ENCODE data around the gene ACER3.
A peak's percentile ranks its signal among the peaks of the same experiment; 100 is the strongest.

The ACER3 gene

DNA sequence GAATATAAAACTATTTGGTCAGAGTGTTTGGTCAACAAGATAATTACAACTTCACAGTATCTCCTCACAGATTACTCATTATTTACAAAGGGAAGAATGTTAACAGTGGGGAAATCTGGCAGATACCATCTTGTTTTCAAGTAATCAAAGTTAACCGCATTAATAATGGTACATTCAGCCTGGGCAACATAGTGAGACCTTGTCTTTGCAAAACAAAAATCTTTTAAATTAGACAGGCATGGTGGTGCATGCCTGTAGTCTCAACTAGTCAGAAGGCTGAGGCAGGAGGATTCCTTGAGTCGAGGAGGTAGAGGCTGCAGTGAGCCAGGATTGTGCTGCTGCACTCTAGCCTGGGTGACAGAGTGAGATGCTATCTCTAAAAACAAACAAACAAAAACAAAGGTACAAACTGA is 78.5 kb downstream of the ACER3 start (continued):
- TF ChIP-seq CSDC2 (CRISPR knock-in tag; IDR thresholded peaks at IDR 0.05) (no peak), PPARA (CRISPR knock-in tag; IDR thresholded peaks at IDR 0.05; ENCODE audit: borderline replicate concordance) (no peak)
- TF ChIP-seq, protein P1, sequence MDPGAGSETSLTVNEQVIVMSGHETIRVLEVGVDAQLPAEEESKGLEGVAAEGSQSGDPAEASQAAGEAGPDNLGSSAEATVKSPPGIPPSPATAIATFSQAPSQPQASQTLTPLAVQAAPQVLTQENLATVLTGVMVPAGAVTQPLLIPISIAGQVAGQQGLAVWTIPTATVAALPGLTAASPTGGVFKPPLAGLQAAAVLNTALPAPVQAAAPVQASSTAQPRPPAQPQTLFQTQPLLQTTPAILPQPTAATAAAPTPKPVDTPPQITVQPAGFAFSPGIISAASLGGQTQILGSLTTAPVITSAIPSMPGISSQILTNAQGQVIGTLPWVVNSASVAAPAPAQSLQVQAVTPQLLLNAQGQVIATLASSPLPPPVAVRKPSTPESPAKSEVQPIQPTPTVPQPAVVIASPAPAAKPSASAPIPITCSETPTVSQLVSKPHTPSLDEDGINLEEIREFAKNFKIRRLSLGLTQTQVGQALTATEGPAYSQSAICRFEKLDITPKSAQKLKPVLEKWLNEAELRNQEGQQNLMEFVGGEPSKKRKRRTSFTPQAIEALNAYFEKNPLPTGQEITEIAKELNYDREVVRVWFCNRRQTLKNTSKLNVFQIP (CRISPR knock-in tag; IDR thresholded peaks at IDR 0.05; ENCODE audit: borderline replicate concordance, low read depth) = no peak

- no peak for TF ChIP-seq ISL1 (CRISPR knock-in tag; IDR thresholded peaks at IDR 0.05)
- no peak for TF ChIP-seq CSDC2 (CRISPR knock-in tag; IDR thresholded peaks at IDR 0.05)
- TF ChIP-seq ZC3H10 (CRISPR knock-in tag; IDR thresholded peaks at IDR 0.05) = no peak
These were observed 83.5 kb downstream of the ACER3 start for GRCh38 chr11:76944225-76944624.

GRCh38 chr11:76946223-76946622 is 85.5 kb downstream of the ACER3 start:
- ATAC-seq = no peak
- TF ChIP-seq ISL1 (CRISPR knock-in tag; IDR thresholded peaks at IDR 0.05) (no peak), BACH2 (CRISPR knock-in tag; IDR thresholded peaks at IDR 0.05; ENCODE audit: borderline replicate concordance) (no peak), CSDC2 (CRISPR knock-in tag; IDR thresholded peaks at IDR 0.05) (no peak), ZFP3 (CRISPR knock-in tag; IDR thresholded peaks at IDR 0.05) (no peak), TCF4 (CRISPR knock-in tag; IDR thresholded peaks at IDR 0.05; ENCODE audit: borderline replicate concordance) (no peak), ZNF565 (CRISPR knock-in tag; conservative IDR thresholded peaks at IDR 0.05; ENCODE audit: low read depth) (no peak), PPARA (CRISPR knock-in tag; IDR thresholded peaks at IDR 0.05; ENCODE audit: borderline replicate concordance) (no peak), OSR1 (CRISPR knock-in tag; IDR thresholded peaks at IDR 0.05) (no peak), TOX (CRISPR knock-in tag; IDR thresholded peaks at IDR 0.05; ENCODE audit: borderline replicate concordance) (no peak)
- TF ChIP-seq, protein P1 (CRISPR knock-in tag; IDR thresholded peaks at IDR 0.05; ENCODE audit: borderline replicate concordance, low read depth) = no peak

More at GRCh38 chr11:76944225-76944624, 83.5 kb downstream of the ACER3 start:
- no peak for ATAC-seq

DNA sequence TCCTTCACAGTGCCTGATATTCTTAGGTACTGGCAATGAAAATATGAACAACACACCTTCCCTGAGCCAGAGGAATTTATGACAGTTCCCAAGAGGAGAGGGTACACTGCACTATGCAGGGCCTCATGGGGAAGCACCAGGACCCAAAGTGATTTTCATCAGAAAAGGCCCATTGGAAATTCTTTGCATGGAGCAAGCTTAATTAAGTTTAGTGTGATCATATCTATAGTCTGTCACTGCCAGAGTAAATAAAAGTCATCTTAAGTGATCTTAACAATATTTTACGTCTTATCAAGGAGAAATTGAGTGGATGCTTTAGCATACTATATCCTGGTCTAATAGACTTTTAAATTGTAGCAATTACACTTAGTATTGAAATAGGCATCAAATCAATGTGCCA is 86.5 kb downstream of the ACER3 start:
- TF ChIP-seq ISL1 (CRISPR knock-in tag; IDR thresholded peaks at IDR 0.05) (peak; percentile 80), BACH2 (CRISPR knock-in tag; IDR thresholded peaks at IDR 0.05; ENCODE audit: borderline replicate concordance) (no peak), TCF4 (CRISPR knock-in tag; IDR thresholded peaks at IDR 0.05; ENCODE audit: borderline replicate concordance) (0 out of 2 replicates have a peak, but pooled peaks have one; percentile 17)
- TF ChIP-seq, protein P2, sequence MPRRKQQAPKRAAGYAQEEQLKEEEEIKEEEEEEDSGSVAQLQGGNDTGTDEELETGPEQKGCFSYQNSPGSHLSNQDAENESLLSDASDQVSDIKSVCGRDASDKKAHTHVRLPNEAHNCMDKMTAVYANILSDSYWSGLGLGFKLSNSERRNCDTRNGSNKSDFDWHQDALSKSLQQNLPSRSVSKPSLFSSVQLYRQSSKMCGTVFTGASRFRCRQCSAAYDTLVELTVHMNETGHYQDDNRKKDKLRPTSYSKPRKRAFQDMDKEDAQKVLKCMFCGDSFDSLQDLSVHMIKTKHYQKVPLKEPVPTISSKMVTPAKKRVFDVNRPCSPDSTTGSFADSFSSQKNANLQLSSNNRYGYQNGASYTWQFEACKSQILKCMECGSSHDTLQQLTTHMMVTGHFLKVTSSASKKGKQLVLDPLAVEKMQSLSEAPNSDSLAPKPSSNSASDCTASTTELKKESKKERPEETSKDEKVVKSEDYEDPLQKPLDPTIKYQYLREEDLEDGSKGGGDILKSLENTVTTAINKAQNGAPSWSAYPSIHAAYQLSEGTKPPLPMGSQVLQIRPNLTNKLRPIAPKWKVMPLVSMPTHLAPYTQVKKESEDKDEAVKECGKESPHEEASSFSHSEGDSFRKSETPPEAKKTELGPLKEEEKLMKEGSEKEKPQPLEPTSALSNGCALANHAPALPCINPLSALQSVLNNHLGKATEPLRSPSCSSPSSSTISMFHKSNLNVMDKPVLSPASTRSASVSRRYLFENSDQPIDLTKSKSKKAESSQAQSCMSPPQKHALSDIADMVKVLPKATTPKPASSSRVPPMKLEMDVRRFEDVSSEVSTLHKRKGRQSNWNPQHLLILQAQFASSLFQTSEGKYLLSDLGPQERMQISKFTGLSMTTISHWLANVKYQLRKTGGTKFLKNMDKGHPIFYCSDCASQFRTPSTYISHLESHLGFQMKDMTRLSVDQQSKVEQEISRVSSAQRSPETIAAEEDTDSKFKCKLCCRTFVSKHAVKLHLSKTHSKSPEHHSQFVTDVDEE (CRISPR knock-in tag; IDR thresholded peaks at IDR 0.05) = peak; percentile 36; the same call in 1 of the 2 replicates
- ATAC-seq = no peak

- no peak for ATAC-seq
These were observed 87.1 kb downstream of the ACER3 start for GRCh38 chr11:76947800-76948199.

DNA sequence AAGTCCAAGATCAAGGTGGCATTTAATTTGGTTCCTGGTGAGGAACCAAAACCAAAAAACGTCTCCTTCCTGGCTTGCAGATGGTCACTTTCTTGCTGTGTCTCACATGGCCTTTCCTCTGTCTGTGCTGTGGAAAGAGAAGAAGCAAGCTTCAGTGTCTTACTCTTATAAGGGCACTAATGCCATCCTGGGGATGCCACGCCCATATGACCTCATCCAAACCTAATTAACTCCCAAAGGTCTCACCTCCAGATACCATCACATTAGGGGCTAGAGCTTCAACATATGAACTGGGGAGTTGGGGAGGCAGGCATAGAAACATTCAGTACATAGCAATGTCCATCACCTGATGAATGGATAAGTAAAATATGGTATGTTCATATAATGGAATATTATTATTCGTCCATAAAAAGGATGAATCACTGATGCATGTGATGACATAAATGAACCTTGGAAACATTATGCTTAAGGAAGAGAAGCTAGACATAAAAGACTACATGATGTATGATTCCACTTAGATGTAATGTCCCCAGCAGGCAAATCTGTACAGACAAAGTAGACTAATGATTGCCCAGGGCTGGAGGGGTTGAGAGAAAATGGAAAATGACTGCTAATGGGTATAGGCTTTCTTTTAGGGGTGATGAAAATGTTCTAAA is 94.9 kb downstream of the ACER3 start:
- no peak for ATAC-seq
- TF ChIP-seq SNAI2 (CRISPR knock-in tag; IDR thresholded peaks at IDR 0.05) = no peak
- TF ChIP-seq ZNF565 (CRISPR knock-in tag; conservative IDR thresholded peaks at IDR 0.05; ENCODE audit: low read depth) = no peak
- no peak for TF ChIP-seq ZNF8 (CRISPR knock-in tag; IDR thresholded peaks at IDR 0.05)
- no peak for TF ChIP-seq BACH2 (CRISPR knock-in tag; IDR thresholded peaks at IDR 0.05; ENCODE audit: borderline replicate concordance)
- TF ChIP-seq TCF4 (CRISPR knock-in tag; IDR thresholded peaks at IDR 0.05; ENCODE audit: borderline replicate concordance) = no peak
- no peak for TF ChIP-seq ZFP30 (CRISPR knock-in tag; IDR thresholded peaks at IDR 0.05)
- TF ChIP-seq CSRNP3 (CRISPR knock-in tag; IDR thresholded peaks at IDR 0.05) = no peak
- no peak for TF ChIP-seq CSDC2 (CRISPR knock-in tag; IDR thresholded peaks at IDR 0.05)
- no peak for TF ChIP-seq ARNTL (CRISPR knock-in tag; IDR thresholded peaks at IDR 0.05; ENCODE audit: borderline replicate concordance, low read depth)
- TF ChIP-seq ZFP3 (CRISPR knock-in tag; IDR thresholded peaks at IDR 0.05) = no peak
- no peak for TF ChIP-seq OSR1 (CRISPR knock-in tag; IDR thresholded peaks at IDR 0.05)
- TF ChIP-seq, protein P3, sequence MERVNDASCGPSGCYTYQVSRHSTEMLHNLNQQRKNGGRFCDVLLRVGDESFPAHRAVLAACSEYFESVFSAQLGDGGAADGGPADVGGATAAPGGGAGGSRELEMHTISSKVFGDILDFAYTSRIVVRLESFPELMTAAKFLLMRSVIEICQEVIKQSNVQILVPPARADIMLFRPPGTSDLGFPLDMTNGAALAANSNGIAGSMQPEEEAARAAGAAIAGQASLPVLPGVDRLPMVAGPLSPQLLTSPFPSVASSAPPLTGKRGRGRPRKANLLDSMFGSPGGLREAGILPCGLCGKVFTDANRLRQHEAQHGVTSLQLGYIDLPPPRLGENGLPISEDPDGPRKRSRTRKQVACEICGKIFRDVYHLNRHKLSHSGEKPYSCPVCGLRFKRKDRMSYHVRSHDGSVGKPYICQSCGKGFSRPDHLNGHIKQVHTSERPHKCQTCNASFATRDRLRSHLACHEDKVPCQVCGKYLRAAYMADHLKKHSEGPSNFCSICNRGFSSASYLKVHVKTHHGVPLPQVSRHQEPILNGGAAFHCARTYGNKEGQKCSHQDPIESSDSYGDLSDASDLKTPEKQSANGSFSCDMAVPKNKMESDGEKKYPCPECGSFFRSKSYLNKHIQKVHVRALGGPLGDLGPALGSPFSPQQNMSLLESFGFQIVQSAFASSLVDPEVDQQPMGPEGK (CRISPR knock-in tag; IDR thresholded peaks at IDR 0.05; ENCODE audit: borderline replicate concordance) = no peak

More at GRCh38 chr11:76947800-76948199, 87.1 kb downstream of the ACER3 start:
- TF ChIP-seq GLIS3 (CRISPR knock-in tag; IDR thresholded peaks at IDR 0.05) = no peak
- TF ChIP-seq ZNF70 (CRISPR knock-in tag; IDR thresholded peaks at IDR 0.05) = no peak

Measured in SK-N-SH treated with all-trans-retinoic acid at 6 μM for 48 hours (cell line).